GM12878 (cell line): ENCODE results near the gene ADSS1. TPM values are rescaled to one million over a fixed set of nuclear protein-coding genes. Genes with fewer than 3 reads are reported as not detected.

Experiments
- ATAC-seq: fragments of 200-7000 bp; cut with Tn5 transposase; 3 replicates; pipeline ENCODE4 v1.9.1; 2020; ENCODE audit warnings: mild to moderate bottlenecking, moderate library complexity
- BruUV-seq: library from RNA; stranded (reverse); fragments of 400-500 nt; replicated peaks from 2 replicates; lab custom pipeline; 2021; lab: Mats Ljungman, UMichigan
- CTCF ChIA-PET: fragments of 300-600 bp; sonication (Branson Sonifier 250); formaldehyde crosslinking; extraction: SDS; loops from one replicate; lab custom pipeline; 2021; ENCODE audit warnings: inconsistent platforms; lab: Yijun Ruan, JAX
- POLR2A ChIA-PET: fragments of 350-600 bp; formaldehyde crosslinking; extraction: SDS; loops from one replicate; lab custom pipeline; 2021; ENCODE audit warnings: inconsistent platforms; lab: Charles Lee
- RAD21 ChIA-PET: fragments of 300-600 bp; sonication (Branson Sonifier 250); formaldehyde crosslinking; loops from one replicate; lab custom pipeline; 2023; ENCODE audit warnings: antibody characterized with exemption; ENCODE audit not compliant: unreplicated experiment; lab: Charles Lee
- SMC1A ChIA-PET: fragments of 300-600 bp; sonication (Branson Sonifier 250); formaldehyde crosslinking; loops from one replicate; lab custom pipeline; 2023; ENCODE audit not compliant: unreplicated experiment, uncharacterized antibody; lab: Charles Lee
- DNase-seq: peaks from one replicate; pipeline ENCODE4 v3.0.0-alpha.2; 2011; ENCODE audit warnings: low read depth, low spot score
- FAIRE-seq: peaks from 3 replicates; lab custom pipeline; 2011; peaks lifted over from hg19 to GRCh38; lab: Jason Lieb, UNC
- H2AFZ ChIP-seq: 2 replicates; pipeline ENCODE4 v1.6.0; 2011; ENCODE audit warnings: low read depth, low read length, control low read depth; ENCODE audit not compliant: control insufficient read depth
- H3K27ac ChIP-seq: 2 replicates; pipeline ENCODE4 v1.5.1; 2011; ENCODE audit warnings: control low read depth; ENCODE audit not compliant: control insufficient read depth, insufficient read depth
- H3K27me3 ChIP-seq, 2 experiments: replicated peaks in 1 of 2; 2 replicates each; pipeline versions ENCODE4 v1.6.0 to v1.6.1; 2011; ENCODE audit warnings: low read length in 1 of 2; ENCODE audit not compliant: control insufficient read depth in 2 of 2, insufficient read depth in 2 of 2
- H3K36me3 ChIP-seq, 2 experiments: 2 replicates each; pipeline ENCODE4 v1.5.1; 2011; ENCODE audit warnings: low read length in 1 of 2; ENCODE audit not compliant: control insufficient read depth in 2 of 2, insufficient read depth in 2 of 2
- H3K4me1 ChIP-seq: 2 replicates; pipeline ENCODE4 v1.6.1; 2011; ENCODE audit warnings: mild to moderate bottlenecking, low read length, moderate library complexity, mixed read lengths; ENCODE audit not compliant: control insufficient read depth, insufficient read depth
- H3K4me2 ChIP-seq: 2 replicates; pipeline ENCODE4 v1.6.0; 2011; ENCODE audit warnings: control low read depth; ENCODE audit not compliant: control insufficient read depth, insufficient read depth
- H3K4me3 ChIP-seq: fragments of 200-600 bp; sonication (generic); 2 replicates; pipeline ENCODE4 v1.5.1; 2016
- H3K79me2 ChIP-seq: 2 replicates; pipeline ENCODE4 v1.6.0; 2011; ENCODE audit warnings: low read length; ENCODE audit not compliant: control insufficient read depth, insufficient read depth
- H3K9ac ChIP-seq: 2 replicates; pipeline ENCODE4 v1.8.0; 2011; ENCODE audit warnings: low read length, control low read depth, mixed read lengths; ENCODE audit not compliant: control insufficient read depth, insufficient read depth
- H3K9me3 ChIP-seq: replicated peaks from 3 replicates; pipeline ENCODE4 v1.5.1; 2011; ENCODE audit warnings: mild to moderate bottlenecking, low read length; ENCODE audit not compliant: control insufficient read depth, insufficient read depth
- H4K20me1 ChIP-seq: 2 replicates; pipeline ENCODE4 v1.6.0; 2011; ENCODE audit not compliant: control insufficient read depth, insufficient read depth
- BHLHE40 ChIP-seq, 2 experiments: fragments of 450-650 bp in 1 of 2; IDR thresholded peaks; 2 replicates each; pipeline ENCODE4 v1.6.1; 2011 to 2017; ENCODE audit warnings: low read depth in 2 of 2, borderline replicate concordance in 1 of 2, improper control_type of control experiment in 1 of 2, low read length in 1 of 2, mild to moderate bottlenecking in 1 of 2
- CHD2 ChIP-seq: IDR thresholded peaks from 2 replicates; pipeline ENCODE4 v1.6.1; 2011; ENCODE audit warnings: low read depth, low read length, improper control_type of control experiment, borderline replicate concordance
- FOS ChIP-seq: IDR thresholded peaks from 3 replicates; pipeline ENCODE4 v1.6.1; 2011; ENCODE audit warnings: borderline replicate concordance; ENCODE audit not compliant: insufficient read length; ENCODE audit errors: extremely low read depth
- GABPA ChIP-seq: IDR thresholded peaks from 2 replicates; pipeline ENCODE4 v1.6.1; 2014; ENCODE audit warnings: antibody characterized with exemption, low read depth, mild to moderate bottlenecking, inconsistent platforms
- KLF5 ChIP-seq: fragments of 450-650 bp; IDR thresholded peaks from 2 replicates; pipeline ENCODE4 v1.6.1; 2014; ENCODE audit warnings: mild to moderate bottlenecking; ENCODE audit not compliant: partially characterized antibody
- LARP7 ChIP-seq: fragments of 450-650 bp; IDR thresholded peaks from 2 replicates; pipeline ENCODE4 v1.6.1; 2017; ENCODE audit warnings: mild to moderate bottlenecking
- MEF2B ChIP-seq: fragments of 450-650 bp; IDR thresholded peaks from 2 replicates; pipeline ENCODE4 v1.6.1; 2018; ENCODE audit warnings: mild to moderate bottlenecking, moderate library complexity; ENCODE audit not compliant: partially characterized antibody, poor library complexity, severe bottlenecking
- MXI1 ChIP-seq: fragments of 150-350 bp; IDR thresholded peaks from 2 replicates; pipeline ENCODE4 v1.6.1; 2011; ENCODE audit warnings: low read depth, mild to moderate bottlenecking, inconsistent platforms, low read length, improper control_type of control experiment
- PAX8 ChIP-seq: fragments of 450-650 bp; IDR thresholded peaks from 2 replicates; pipeline ENCODE4 v1.6.1; 2017; ENCODE audit warnings: mild to moderate bottlenecking, moderate library complexity
- PML ChIP-seq: IDR thresholded peaks from 2 replicates; pipeline ENCODE4 v1.6.1; 2012; ENCODE audit warnings: low read length, inconsistent platforms
- POLR2A ChIP-seq: IDR thresholded peaks from 2 replicates; pipeline ENCODE4 v1.6.1; 2011; ENCODE audit warnings: low read depth, mild to moderate bottlenecking, low read length
- SIN3A ChIP-seq: IDR thresholded peaks from 2 replicates; pipeline ENCODE4 v1.6.1; 2012; ENCODE audit warnings: low read depth, low read length, improper control_type of control experiment
- SREBF2 ChIP-seq: IDR thresholded peaks from 2 replicates; pipeline ENCODE4 v1.6.1; 2012; ENCODE audit warnings: mild to moderate bottlenecking, low read length
- TARDBP ChIP-seq: IDR thresholded peaks from 2 replicates; pipeline ENCODE4 v1.6.1; 2016; ENCODE audit warnings: borderline replicate concordance
- WRNIP1 ChIP-seq: IDR thresholded peaks from 2 replicates; pipeline ENCODE4 v1.6.1; 2011; ENCODE audit warnings: low read depth, low read length, improper control_type of control experiment, borderline replicate concordance
- ZNF217 ChIP-seq: fragments of 450-650 bp; IDR thresholded peaks from 2 replicates; pipeline ENCODE4 v1.6.1; 2017; ENCODE audit warnings: antibody characterized with exemption, mild to moderate bottlenecking
- ZZZ3 ChIP-seq: IDR thresholded peaks from 2 replicates; pipeline ENCODE4 v1.6.1; 2011; ENCODE audit warnings: low read depth; ENCODE audit not compliant: control insufficient read depth, insufficient read length
- WGBS: methylation state at CpG from one replicate; pipeline ENCODE4 v1.1.6; 2016; ENCODE audit warnings: low lambda C conversion rate; ENCODE audit not compliant: insufficient replicate concordance, insufficient coverage; ENCODE audit errors: missing lambda C conversion rate; 5-methylcytosine and 5-hydroxymethylcytosine counted together
- in situ Hi-C: fragments of 300-500 bp; cut with MboI; formaldehyde crosslinking; loops from 9 replicates; pipeline ENCODE4 v1.14.3; 2018; ENCODE audit warnings: mixed read lengths
- intact Hi-C: fragments of 100-400 bp; cut with micrococcal nuclease; formaldehyde crosslinking; loops from one replicate; pipeline ENCODE4 v1.14.2; 2022; ENCODE audit not compliant: unreplicated experiment
- polyA plus RNA-seq, 11 experiments: library from polyadenylated mRNA; depleted of rRNA in 4 of 11; unstranded in 6 of 11; stranded (reverse) in 5 of 11; fragments of >200 nt; fragmentation: Nextera tagmentation in 4 of 11; fragmentation: Illumina TruSeq in 1 of 11; extraction: Ambion mirVana in 4 of 11; extraction: Trizol in 1 of 11; gene quantifications; 1 replicate in 1 of 11; 2 replicates in 10 of 11; pipeline versions ENCODE4 v1.2.1 to v1.2.3, GENCODE V29; 2011 to 2016; ENCODE audit warnings: inconsistent platforms in 2 of 11, missing spikeins in 2 of 11, low read depth in 1 of 11
- total RNA-seq, 4 experiments: library from RNA; depleted of rRNA in 3 of 4; stranded (reverse); fragments of >200 nt in 3 of 4; fragmentation: Illumina TruSeq in 1 of 4; extraction: Trizol in 1 of 4; gene quantifications; 2 replicates each; pipeline versions ENCODE4 v1.2.1 to v1.2.3, GENCODE V29; 2013 to 2021
- TF ChIP-seq, protein P1 (sequence below): IDR thresholded peaks from 2 replicates; pipeline ENCODE4 v1.6.1; 2012; ENCODE audit warnings: low read length, inconsistent platforms
- TF ChIP-seq, protein P2 (sequence below): IDR thresholded peaks from 2 replicates; pipeline ENCODE4 v1.6.1; 2012; ENCODE audit warnings: mild to moderate bottlenecking, low read depth, low read length

The ADSS1 gene
- total and polyA plus RNA-seq, 10 of the 15 experiments (the other 5 are each of a cell fraction or from before 2014, with no cell fraction given) = 0.11 to 0.45 (median 0.28) TPM; not detected in 5

DNA sequence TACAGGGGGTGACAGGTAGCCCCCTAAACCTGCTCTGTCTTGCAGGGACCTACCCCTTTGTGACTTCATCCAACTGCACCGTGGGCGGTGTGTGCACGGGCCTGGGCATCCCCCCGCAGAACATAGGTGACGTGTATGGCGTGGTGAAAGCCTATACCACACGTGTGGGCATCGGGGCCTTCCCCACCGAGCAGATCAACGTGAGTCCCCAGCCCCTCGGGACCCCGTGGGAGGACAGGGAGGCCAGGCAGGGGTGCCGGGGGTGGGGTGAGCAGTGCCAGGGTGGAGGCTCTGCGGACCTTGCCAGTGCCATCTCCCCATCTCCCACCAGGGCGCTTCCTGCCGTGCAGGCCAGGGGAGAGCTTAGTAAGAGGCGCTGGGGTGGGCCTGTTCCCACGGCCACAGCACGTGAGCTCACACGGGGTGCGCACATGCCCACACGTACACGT lies 17.8 kb downstream of the ADSS1 start:
- whole genome bisulfite sequencing = 8% methylated on average over 20 of the region's 23 CpGs
- in situ Hi-C loops = no loop called here
- Histone ChIP-seq H2AFZ (no peak overlapping the region), H3K4me2 (no peak overlapping the region), H3K27ac (no peak overlapping the region), H3K27me3 (no peaks in the 10 kb centered on the region; a peak in 2 of 4 replicates), H3K9me3 (no peaks in the 10 kb centered on the region), H3K4me1 (peaks cover 12% of the 10 kb centered on the region), H3K36me3 (no peaks in the 10 kb centered on the region), H3K9ac (no peak overlapping the region), H4K20me1 (no peaks in the 10 kb centered on the region), H3K79me2 (no peaks in the 10 kb centered on the region), H3K4me3 (no peak overlapping the region)
- no TSS peak for BruUV-seq
- ChIA-PET CTCF (no interaction called here), SMC1A (no interaction called here), POLR2A (no interaction called here), RAD21 (interaction anchor here (1.7 kb wide), 1 partner anchor 11 kb away, joined by 6 read pairs; the partner anchor contains the start of gene SIVA1)
- DNase-seq (no peak), FAIRE-seq (no peak), ATAC-seq (peak; percentile 61)
- intact Hi-C loops = no loop called here
- TF ChIP-seq MXI1 = no peak
- TF ChIP-seq SIN3A = no peak
- TF ChIP-seq GABPA = no peak
- peak; percentile 53 to 93; a peak in 3 of 4 replicates for TF ChIP-seq BHLHE40 (IDR thresholded peaks at IDR 0.05; ENCODE audit: borderline replicate concordance in 1 of 2, low read depth in 2 of 2, low read length in 1 of 2)
- TF ChIP-seq, protein P1, sequence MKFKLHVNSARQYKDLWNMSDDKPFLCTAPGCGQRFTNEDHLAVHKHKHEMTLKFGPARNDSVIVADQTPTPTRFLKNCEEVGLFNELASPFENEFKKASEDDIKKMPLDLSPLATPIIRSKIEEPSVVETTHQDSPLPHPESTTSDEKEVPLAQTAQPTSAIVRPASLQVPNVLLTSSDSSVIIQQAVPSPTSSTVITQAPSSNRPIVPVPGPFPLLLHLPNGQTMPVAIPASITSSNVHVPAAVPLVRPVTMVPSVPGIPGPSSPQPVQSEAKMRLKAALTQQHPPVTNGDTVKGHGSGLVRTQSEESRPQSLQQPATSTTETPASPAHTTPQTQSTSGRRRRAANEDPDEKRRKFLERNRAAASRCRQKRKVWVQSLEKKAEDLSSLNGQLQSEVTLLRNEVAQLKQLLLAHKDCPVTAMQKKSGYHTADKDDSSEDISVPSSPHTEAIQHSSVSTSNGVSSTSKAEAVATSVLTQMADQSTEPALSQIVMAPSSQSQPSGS = no peak
- TF ChIP-seq KLF5 = no peak
- TF ChIP-seq, protein P2, sequence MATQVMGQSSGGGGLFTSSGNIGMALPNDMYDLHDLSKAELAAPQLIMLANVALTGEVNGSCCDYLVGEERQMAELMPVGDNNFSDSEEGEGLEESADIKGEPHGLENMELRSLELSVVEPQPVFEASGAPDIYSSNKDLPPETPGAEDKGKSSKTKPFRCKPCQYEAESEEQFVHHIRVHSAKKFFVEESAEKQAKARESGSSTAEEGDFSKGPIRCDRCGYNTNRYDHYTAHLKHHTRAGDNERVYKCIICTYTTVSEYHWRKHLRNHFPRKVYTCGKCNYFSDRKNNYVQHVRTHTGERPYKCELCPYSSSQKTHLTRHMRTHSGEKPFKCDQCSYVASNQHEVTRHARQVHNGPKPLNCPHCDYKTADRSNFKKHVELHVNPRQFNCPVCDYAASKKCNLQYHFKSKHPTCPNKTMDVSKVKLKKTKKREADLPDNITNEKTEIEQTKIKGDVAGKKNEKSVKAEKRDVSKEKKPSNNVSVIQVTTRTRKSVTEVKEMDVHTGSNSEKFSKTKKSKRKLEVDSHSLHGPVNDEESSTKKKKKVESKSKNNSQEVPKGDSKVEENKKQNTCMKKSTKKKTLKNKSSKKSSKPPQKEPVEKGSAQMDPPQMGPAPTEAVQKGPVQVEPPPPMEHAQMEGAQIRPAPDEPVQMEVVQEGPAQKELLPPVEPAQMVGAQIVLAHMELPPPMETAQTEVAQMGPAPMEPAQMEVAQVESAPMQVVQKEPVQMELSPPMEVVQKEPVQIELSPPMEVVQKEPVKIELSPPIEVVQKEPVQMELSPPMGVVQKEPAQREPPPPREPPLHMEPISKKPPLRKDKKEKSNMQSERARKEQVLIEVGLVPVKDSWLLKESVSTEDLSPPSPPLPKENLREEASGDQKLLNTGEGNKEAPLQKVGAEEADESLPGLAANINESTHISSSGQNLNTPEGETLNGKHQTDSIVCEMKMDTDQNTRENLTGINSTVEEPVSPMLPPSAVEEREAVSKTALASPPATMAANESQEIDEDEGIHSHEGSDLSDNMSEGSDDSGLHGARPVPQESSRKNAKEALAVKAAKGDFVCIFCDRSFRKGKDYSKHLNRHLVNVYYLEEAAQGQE = no peak
- TF ChIP-seq PML = no peak
- no peak for TF ChIP-seq FOS
- no peak for TF ChIP-seq TARDBP
- no peak for TF ChIP-seq WRNIP1
- no peak for TF ChIP-seq LARP7
- TF ChIP-seq PAX8 = no peak
- no peak for TF ChIP-seq ZZZ3
- TF ChIP-seq MEF2B = peak; percentile 50
- TF ChIP-seq POLR2A = no peak
- TF ChIP-seq SREBF2 = no peak
- no peak for TF ChIP-seq CHD2
- no peak for TF ChIP-seq ZNF217
